DOHH2 (cell line): Measurements from ENCODE around the gene SSBP3.

Source experiments
- H3F3A ChIP-seq: fragments of 200-600 bp; sonication (generic), shearing (Covaris generic); 2 replicates; pipeline ENCODE4 v1.6.0; 2016; ENCODE audit warnings: antibody characterized with exemption, mild to moderate bottlenecking; ENCODE audit not compliant: control insufficient read depth, insufficient read depth
- H3K27ac ChIP-seq: fragments of 200-600 bp; sonication (generic); 2 replicates; pipeline ENCODE4 v1.5.1; 2014; ENCODE audit warnings: low read depth, mild to moderate bottlenecking, low read length, moderate library complexity
- H3K27me3 ChIP-seq: fragments of 200-600 bp; sonication (generic); 2 replicates; pipeline ENCODE4 v1.6.1; 2014; ENCODE audit warnings: mild to moderate bottlenecking, low read length, mixed read lengths; ENCODE audit not compliant: control insufficient read depth
- H3K36me3 ChIP-seq: fragments of 200-600 bp; sonication (generic); 2 replicates; pipeline ENCODE4 v1.6.1; 2014; ENCODE audit warnings: mild to moderate bottlenecking, low read length, moderate library complexity, mixed read lengths; ENCODE audit not compliant: control insufficient read depth
- H3K4me1 ChIP-seq: fragments of 200-600 bp; sonication (generic); 2 replicates; pipeline ENCODE4 v1.6.1; 2014; ENCODE audit warnings: mild to moderate bottlenecking, low read length, mixed read lengths; ENCODE audit not compliant: control insufficient read depth
- H3K4me2 ChIP-seq: fragments of 200-600 bp; sonication (generic); 2 replicates; pipeline ENCODE4 v1.6.0; 2014; ENCODE audit warnings: mild to moderate bottlenecking, low read length, moderate library complexity
- H3K4me3 ChIP-seq: fragments of 200-600 bp; sonication (generic); 2 replicates; pipeline ENCODE4 v1.5.1; 2014; ENCODE audit warnings: mild to moderate bottlenecking, low read length, mixed read lengths
- H3K79me2 ChIP-seq: fragments of 200-600 bp; sonication (generic); 2 replicates; pipeline ENCODE4 v1.6.1; 2014; ENCODE audit warnings: mild to moderate bottlenecking, low read length, mixed read lengths; ENCODE audit not compliant: control insufficient read depth
- H3K9me2 ChIP-seq: fragments of 200-600 bp; sonication (generic); replicated peaks from 2 replicates; pipeline ENCODE4 v1.6.1; 2014; ENCODE audit warnings: mild to moderate bottlenecking, low read length, mixed read lengths; ENCODE audit not compliant: control insufficient read depth
- H3K9me3 ChIP-seq: fragments of 200-600 bp; sonication (generic); 2 replicates; pipeline ENCODE4 v1.6.1; 2014; ENCODE audit warnings: antibody characterized with exemption, low read length, mixed read lengths; ENCODE audit not compliant: control insufficient read depth, insufficient read depth
- H4K20me1 ChIP-seq: fragments of 200-600 bp; sonication (generic); 2 replicates; pipeline ENCODE4 v1.6.0; 2014; ENCODE audit warnings: low read depth, mild to moderate bottlenecking, antibody characterized with exemption, low read length, moderate library complexity; ENCODE audit not compliant: control insufficient read depth, insufficient read depth
- EZH2phosphoT487 ChIP-seq: fragments of 200-600 bp; sonication (generic); IDR thresholded peaks from 2 replicates; pipeline ENCODE4 v1.6.1; 2017; ENCODE audit warnings: borderline replicate concordance, mild to moderate bottlenecking, antibody characterized with exemption, low read length, moderate library complexity, mixed read lengths
- TF ChIP-seq, protein P1 (sequence below): fragments of 200-600 bp; sonication (generic); IDR thresholded peaks from one replicate; pipeline ENCODE4 v1.5.1; 2014; ENCODE audit warnings: antibody characterized with exemption, mild to moderate bottlenecking, low read depth, low read length; ENCODE audit not compliant: poor library complexity, severe bottlenecking

SSBP3 gene

DNA sequence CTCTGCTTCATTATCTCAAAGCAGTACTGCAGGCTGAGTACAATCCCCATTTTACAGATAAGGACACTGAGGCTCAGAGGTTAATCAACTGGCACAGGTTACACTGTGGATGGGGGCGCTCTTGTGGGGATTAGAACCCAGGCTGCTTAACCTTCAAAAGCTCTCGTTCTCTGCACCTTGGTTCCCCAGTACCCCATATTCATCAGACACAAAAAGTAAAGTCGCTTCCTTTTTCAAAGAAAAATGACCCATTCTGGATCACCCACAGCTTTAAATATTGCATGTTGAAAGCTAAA is 20.5 kb downstream of the SSBP3 start:
- Histone ChIP-seq H3K4me2 (no peak overlapping the region), H3K4me3 (no peak overlapping the region), H4K20me1 (no peaks in the 10 kb centered on the region), H3K9me3 (no peaks in the 10 kb centered on the region), H3K79me2 (no peaks in the 10 kb centered on the region; the same call in 1 of the 2 replicates), H3K36me3 (no peaks in the 10 kb centered on the region), H3F3A (no peaks in the 10 kb centered on the region), H3K4me1 (0 out of 2 replicates have a peak, but pooled peaks cover 4% of the 10 kb centered on the region), H3K27ac (no peak overlapping the region), H3K9me2 (no peaks in the 10 kb centered on the region), H3K27me3 (no peaks in the 10 kb centered on the region)
- TF ChIP-seq, protein P1, sequence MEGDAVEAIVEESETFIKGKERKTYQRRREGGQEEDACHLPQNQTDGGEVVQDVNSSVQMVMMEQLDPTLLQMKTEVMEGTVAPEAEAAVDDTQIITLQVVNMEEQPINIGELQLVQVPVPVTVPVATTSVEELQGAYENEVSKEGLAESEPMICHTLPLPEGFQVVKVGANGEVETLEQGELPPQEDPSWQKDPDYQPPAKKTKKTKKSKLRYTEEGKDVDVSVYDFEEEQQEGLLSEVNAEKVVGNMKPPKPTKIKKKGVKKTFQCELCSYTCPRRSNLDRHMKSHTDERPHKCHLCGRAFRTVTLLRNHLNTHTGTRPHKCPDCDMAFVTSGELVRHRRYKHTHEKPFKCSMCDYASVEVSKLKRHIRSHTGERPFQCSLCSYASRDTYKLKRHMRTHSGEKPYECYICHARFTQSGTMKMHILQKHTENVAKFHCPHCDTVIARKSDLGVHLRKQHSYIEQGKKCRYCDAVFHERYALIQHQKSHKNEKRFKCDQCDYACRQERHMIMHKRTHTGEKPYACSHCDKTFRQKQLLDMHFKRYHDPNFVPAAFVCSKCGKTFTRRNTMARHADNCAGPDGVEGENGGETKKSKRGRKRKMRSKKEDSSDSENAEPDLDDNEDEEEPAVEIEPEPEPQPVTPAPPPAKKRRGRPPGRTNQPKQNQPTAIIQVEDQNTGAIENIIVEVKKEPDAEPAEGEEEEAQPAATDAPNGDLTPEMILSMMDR: no peak
- no peak for TF ChIP-seq EZH2phosphoT487

DNA sequence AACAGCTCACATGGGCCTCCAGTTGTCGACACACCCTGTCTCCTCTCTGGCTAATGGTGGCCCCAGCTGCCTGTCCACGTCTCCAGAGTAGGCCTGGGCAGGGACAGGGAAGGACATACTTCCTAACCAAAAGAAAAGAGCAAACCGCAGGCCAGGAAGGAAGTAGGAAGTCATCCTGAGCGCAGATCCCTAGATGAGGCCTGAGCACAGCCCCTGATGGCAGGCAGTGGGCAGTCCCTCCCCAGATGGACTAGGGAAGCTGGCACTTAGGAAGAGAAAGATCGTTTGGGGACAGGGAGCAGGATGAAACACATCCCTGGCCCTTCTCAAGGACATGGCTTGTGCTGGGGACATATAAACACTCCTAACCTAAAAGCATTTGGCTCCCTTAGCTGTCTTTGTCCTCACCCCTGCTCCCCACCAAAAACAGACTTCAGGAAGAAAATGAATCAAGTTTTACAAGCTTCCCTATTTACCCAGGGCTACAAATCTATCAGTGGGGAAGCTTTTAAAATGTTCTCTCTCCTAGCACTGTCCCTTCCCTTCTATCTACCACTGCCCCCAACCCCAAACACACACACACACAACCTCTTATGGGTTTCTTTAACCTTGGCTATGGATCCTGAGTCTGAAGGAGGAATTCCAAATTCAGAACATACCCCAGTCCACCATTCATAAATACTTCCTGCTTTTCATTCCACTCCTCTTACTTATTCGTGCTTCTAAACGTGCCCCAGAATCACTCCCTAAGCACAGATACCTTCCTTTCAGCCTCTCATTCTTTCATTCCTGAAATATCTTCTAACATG is 21.1 kb downstream of the SSBP3 start:
- Histone ChIP-seq H3K27ac (no peak overlapping the region), H3K9me2 (no peaks in the 10 kb centered on the region), H3K9me3 (no peaks in the 10 kb centered on the region), H3K36me3 (no peaks in the 10 kb centered on the region), H3K4me3 (no peak overlapping the region), H4K20me1 (no peaks in the 10 kb centered on the region), H3K27me3 (no peaks in the 10 kb centered on the region), H3F3A (no peaks in the 10 kb centered on the region), H3K79me2 (no peaks in the 10 kb centered on the region; the same call in 1 of the 2 replicates), H3K4me1 (0 out of 2 replicates have a peak, but pooled peaks cover 4% of the 10 kb centered on the region), H3K4me2 (no peak overlapping the region)
- TF ChIP-seq, protein P1: no peak
- TF ChIP-seq EZH2phosphoT487: no peak

DNA sequence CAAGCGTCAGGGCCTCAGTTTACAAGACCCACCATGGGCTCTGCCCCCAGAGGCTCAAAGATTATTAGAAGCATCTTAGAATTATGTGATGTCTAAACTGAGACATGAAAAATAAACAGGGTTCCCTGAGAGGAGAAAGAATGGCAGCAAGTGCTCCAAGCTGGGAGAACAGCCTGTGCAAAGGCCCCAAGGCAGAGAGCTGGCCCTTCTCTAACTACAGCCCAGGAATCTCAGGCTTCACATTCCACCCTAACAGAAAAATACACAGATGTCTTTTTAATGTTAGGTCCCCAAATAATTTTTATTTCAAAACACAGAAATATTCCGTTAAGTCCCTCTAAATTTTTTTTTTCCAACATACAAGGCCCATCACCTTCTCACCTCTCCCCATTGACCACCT is 21.7 kb downstream of the SSBP3 start:
- Histone ChIP-seq H3K9me3 (no peaks in the 10 kb centered on the region), H3F3A (no peaks in the 10 kb centered on the region), H3K4me2 (no peak overlapping the region), H3K4me1 (0 out of 2 replicates have a peak, but pooled peaks cover 4% of the 10 kb centered on the region), H3K79me2 (no peaks in the 10 kb centered on the region; the same call in 1 of the 2 replicates), H3K27ac (no peak overlapping the region), H3K9me2 (no peaks in the 10 kb centered on the region), H3K27me3 (no peaks in the 10 kb centered on the region), H3K4me3 (no peak overlapping the region), H4K20me1 (no peaks in the 10 kb centered on the region), H3K36me3 (no peaks in the 10 kb centered on the region)
- TF ChIP-seq, protein P1: no peak
- no peak for TF ChIP-seq EZH2phosphoT487
